ENCODE data around the gene SORCS2.

SORCS2 gene

GRCh38 chr4:7384003-7384928 lies 191.9 kb downstream of the SORCS2 start:
- TF ChIP-seq, protein P1, sequence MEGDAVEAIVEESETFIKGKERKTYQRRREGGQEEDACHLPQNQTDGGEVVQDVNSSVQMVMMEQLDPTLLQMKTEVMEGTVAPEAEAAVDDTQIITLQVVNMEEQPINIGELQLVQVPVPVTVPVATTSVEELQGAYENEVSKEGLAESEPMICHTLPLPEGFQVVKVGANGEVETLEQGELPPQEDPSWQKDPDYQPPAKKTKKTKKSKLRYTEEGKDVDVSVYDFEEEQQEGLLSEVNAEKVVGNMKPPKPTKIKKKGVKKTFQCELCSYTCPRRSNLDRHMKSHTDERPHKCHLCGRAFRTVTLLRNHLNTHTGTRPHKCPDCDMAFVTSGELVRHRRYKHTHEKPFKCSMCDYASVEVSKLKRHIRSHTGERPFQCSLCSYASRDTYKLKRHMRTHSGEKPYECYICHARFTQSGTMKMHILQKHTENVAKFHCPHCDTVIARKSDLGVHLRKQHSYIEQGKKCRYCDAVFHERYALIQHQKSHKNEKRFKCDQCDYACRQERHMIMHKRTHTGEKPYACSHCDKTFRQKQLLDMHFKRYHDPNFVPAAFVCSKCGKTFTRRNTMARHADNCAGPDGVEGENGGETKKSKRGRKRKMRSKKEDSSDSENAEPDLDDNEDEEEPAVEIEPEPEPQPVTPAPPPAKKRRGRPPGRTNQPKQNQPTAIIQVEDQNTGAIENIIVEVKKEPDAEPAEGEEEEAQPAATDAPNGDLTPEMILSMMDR (IDR thresholded peaks at IDR 0.05; ENCODE audit: extremely low read depth, missing control alignments) = no peak
- no peak for DNase-seq (ENCODE audit: low spot score)

- DNase-seq (ENCODE audit: low spot score) = no peak
- TF ChIP-seq, protein P1 (IDR thresholded peaks at IDR 0.05; ENCODE audit: extremely low read depth, missing control alignments) = no peak
These were observed 192.9 kb downstream of the SORCS2 start for GRCh38 chr4:7384929-7385890.

GRCh38 chr4:7387925-7388324 lies 195.6 kb downstream of the SORCS2 start:
- DNase-seq (ENCODE audit: low spot score) = no peak
- TF ChIP-seq, protein P1 (IDR thresholded peaks at IDR 0.05; ENCODE audit: extremely low read depth, missing control alignments) = no peak

GRCh38 chr4:7388627-7389026 lies 196.3 kb downstream of the SORCS2 start:
- DNase-seq (ENCODE audit: low spot score) = no peak
- TF ChIP-seq, protein P1 (IDR thresholded peaks at IDR 0.05; ENCODE audit: extremely low read depth, missing control alignments) = no peak

GRCh38 chr4:7389101-7389701 lies 196.9 kb downstream of the SORCS2 start:
- no peak for DNase-seq (ENCODE audit: low spot score)
- TF ChIP-seq, protein P1 (IDR thresholded peaks at IDR 0.05; ENCODE audit: extremely low read depth, missing control alignments) = no peak

DNA sequence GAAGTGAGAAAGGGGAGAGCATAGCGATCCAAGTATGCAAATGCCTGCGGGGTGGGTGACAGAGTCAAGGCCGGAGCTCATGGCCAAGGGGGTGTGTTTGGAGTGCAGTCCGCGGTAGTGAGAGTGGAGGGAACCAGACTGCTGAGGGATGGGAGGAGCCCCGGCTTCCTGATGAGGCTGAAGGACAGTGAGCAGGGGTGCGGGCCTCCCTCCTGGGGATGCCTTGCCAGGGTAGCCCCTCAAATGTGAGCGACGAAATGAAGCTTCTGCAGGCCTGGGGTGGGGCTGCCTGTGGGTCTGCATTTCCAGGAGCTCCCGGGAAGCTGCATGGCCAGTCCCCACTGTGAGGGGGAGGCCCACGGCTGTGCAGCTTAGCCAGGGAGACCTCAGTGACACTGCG lies 197.4 kb downstream of the SORCS2 start:
- DNase-seq (ENCODE audit: low spot score) = no peak
- TF ChIP-seq, protein P1 (IDR thresholded peaks at IDR 0.05; ENCODE audit: extremely low read depth, missing control alignments) = no peak

Measured in GM20000 (cell line).